CD14-positive monocyte (primary cell): ENCODE data around the gene P2RX3. TPM values are rescaled to one million over a fixed set of nuclear protein-coding genes. Genes with fewer than 3 reads are reported as not detected.
"Not testable (repeated sequence)": the region's sequence is repeated elsewhere in the genome, so short reads cannot be mapped to it uniquely, and the experiment has no call there.

Source experiments
- DNase-seq, 3 donors: peaks; one replicate each; pipeline ENCODE4 v3.0.0-alpha.2; 2011 to 2022
- H2AFZ ChIP-seq: 2 replicates; pipeline ENCODE4 v1.6.0; 2012; ENCODE audit warnings: mild to moderate bottlenecking, low read depth, low read length, inconsistent platforms; ENCODE audit not compliant: insufficient read depth, poor library complexity, severe bottlenecking
- H3K27ac ChIP-seq, 2 donors: 1 replicate in 1 of 2; 2 replicates in 1 of 2; pipeline ENCODE4 v1.5.1; 2012 to 2013; ENCODE audit warnings: low read length in 2 of 2, control low read depth in 1 of 2, inconsistent platforms in 1 of 2, low read depth in 1 of 2, mild to moderate bottlenecking in 1 of 2
- H3K27me3 ChIP-seq, 2 donors: one replicate each; pipeline versions ENCODE4 v1.6.0 to v1.6.1; 2011 to 2013; ENCODE audit warnings: low read length in 2 of 2; ENCODE audit not compliant: control insufficient read depth in 2 of 2, insufficient read depth in 2 of 2
- H3K36me3 ChIP-seq, 2 donors: replicated peaks in 1 of 2; 1 replicate in 1 of 2; 2 replicates in 1 of 2; pipeline versions ENCODE4 v1.5.1 to v1.6.1; 2012 to 2013; ENCODE audit warnings: low read length in 2 of 2, control low read depth in 1 of 2, inconsistent platforms in 1 of 2, mild to moderate bottlenecking in 1 of 2; ENCODE audit not compliant: insufficient read depth in 2 of 2, control insufficient read depth in 1 of 2
- H3K4me1 ChIP-seq, 2 donors: 1 replicate in 1 of 2; 2 replicates in 1 of 2; pipeline versions ENCODE4 v1.5.1 to v1.6.1; 2012 to 2013; ENCODE audit warnings: low read length in 2 of 2, control low read depth in 1 of 2, inconsistent platforms in 1 of 2, mild to moderate bottlenecking in 1 of 2, moderate library complexity in 1 of 2; ENCODE audit not compliant: insufficient read depth in 2 of 2, control insufficient read depth in 1 of 2
- H3K4me2 ChIP-seq: replicated peaks from 2 replicates; pipeline ENCODE3; 2012; ENCODE audit warnings: low read length, moderate library complexity, mild to moderate bottlenecking; ENCODE audit not compliant: poor library complexity, severe bottlenecking; ENCODE audit errors: extremely low read depth
- H3K4me3 ChIP-seq, 3 experiments: fragments of 200-600 bp in 1 of 3; sonication (generic) in 1 of 3; replicated peaks in 1 of 3; 1 replicate in 2 of 3; 2 replicates in 1 of 3; pipeline ENCODE4 v1.5.1; 2011 to 2013; ENCODE audit warnings: low read length in 3 of 3, mild to moderate bottlenecking in 3 of 3, control low read depth in 2 of 3, low read depth in 2 of 3, inconsistent platforms in 1 of 3, moderate library complexity in 1 of 3
- H3K79me2 ChIP-seq: 2 replicates; pipeline ENCODE4 v1.6.0; 2012; ENCODE audit warnings: mild to moderate bottlenecking, control low read depth, inconsistent platforms, low read length, moderate library complexity; ENCODE audit not compliant: insufficient read depth
- H3K9ac ChIP-seq: 2 replicates; pipeline ENCODE4 v1.6.0; 2017; ENCODE audit warnings: low read length, mild to moderate bottlenecking; ENCODE audit not compliant: insufficient read depth, poor library complexity, severe bottlenecking
- H3K9me3 ChIP-seq, 2 donors: replicated peaks in 1 of 2; 1 replicate in 1 of 2; 2 replicates in 1 of 2; pipeline versions ENCODE4 v1.5.1 to v1.6.1; 2012 to 2013; ENCODE audit warnings: low read length in 2 of 2, control low read depth in 1 of 2; ENCODE audit not compliant: control insufficient read depth in 1 of 2, insufficient read depth in 1 of 2
- H4K20me1 ChIP-seq: 2 replicates; pipeline ENCODE4 v1.6.0; 2012; ENCODE audit warnings: mild to moderate bottlenecking, low read length, control low read depth, moderate library complexity; ENCODE audit not compliant: insufficient read depth
- H3K27ac Mint-ChIP-seq, 7 donors: one replicate each; pipeline ENCODE4 v1.8.0; 2020; ENCODE audit warnings: mild to moderate bottlenecking in 7 of 7, mixed read lengths in 7 of 7, moderate library complexity in 6 of 7, inconsistent platforms in 2 of 7
- H3K27me3 Mint-ChIP-seq, 3 donors: one replicate each; pipeline ENCODE4 v1.8.0; 2021 to 2022; ENCODE audit warnings: low read depth in 3 of 3, mild to moderate bottlenecking in 3 of 3, mixed read lengths in 3 of 3, moderate library complexity in 3 of 3, inconsistent platforms in 1 of 3
- H3K36me3 Mint-ChIP-seq, 2 donors: one replicate each; pipeline ENCODE4 v1.8.0; 2020; ENCODE audit warnings: mixed read lengths in 2 of 2, inconsistent platforms in 1 of 2, mild to moderate bottlenecking in 1 of 2
- H3K4me1 Mint-ChIP-seq: one replicate; pipeline ENCODE4 v1.8.0; 2020; ENCODE audit warnings: mild to moderate bottlenecking, mixed read lengths
- H3K4me3 Mint-ChIP-seq, 2 donors: one replicate each; pipeline ENCODE4 v1.8.0; 2020; ENCODE audit warnings: mild to moderate bottlenecking in 2 of 2, mixed read lengths in 2 of 2, moderate library complexity in 1 of 2
- H3K9me3 Mint-ChIP-seq, 7 donors: one replicate each; pipeline ENCODE4 v1.8.0; 2020 to 2022; ENCODE audit warnings: mixed read lengths in 7 of 7, mild to moderate bottlenecking in 6 of 7, moderate library complexity in 6 of 7, inconsistent platforms in 2 of 7
- CTCF ChIP-seq: fragments of 200-600 bp; IDR thresholded peaks from one replicate; pipeline ENCODE4 v1.8.0; 2022; ENCODE audit warnings: antibody characterized with exemption, mild to moderate bottlenecking
- WGBS: methylation state at CpG from one replicate; pipeline ENCODE4 v1.1.5; 2013; ENCODE audit warnings: missing lambda C conversion rate; ENCODE audit not compliant: insufficient coverage; 5-methylcytosine and 5-hydroxymethylcytosine counted together
- intact Hi-C, 2 donors: fragments of 100-400 bp; cut with micrococcal nuclease; formaldehyde crosslinking; loops; one replicate each; pipeline versions ENCODE4 v1.15.0 to v1.15.1; 2023
- polyA plus RNA-seq, 3 donors: library from polyadenylated mRNA; depleted of rRNA in 1 of 3; unstranded in 2 of 3; stranded (reverse) in 1 of 3; fragments of 300-500 nt in 2 of 3; fragments of >200 nt in 1 of 3; fragmentation: Illumina TruSeq in 2 of 3; gene quantifications; 1 replicate in 2 of 3; 2 replicates in 1 of 3; pipeline ENCODE4 v1.2.3, GENCODE V29; 2012 to 2021

The P2RX3 gene
- polyA plus RNA-seq, 3 donors = not detected

- Histone ChIP-seq H3K27me3 (peaks cover 0 to 5% of the 10 kb centered on the region in 2 donors), H3K27ac (no peak overlapping the region), H3K9ac (no peak overlapping the region), H2AFZ (no peak overlapping the region), H3K9me3 (no peaks in the 10 kb centered on the region), H3K4me1 (no peaks in the 10 kb centered on the region), H3K79me2 (no peaks in the 10 kb centered on the region), H3K36me3 (no peaks in the 10 kb centered on the region), H3K4me2 (no peak overlapping the region), H3K4me3 (no peak overlapping the region), H4K20me1 (no peaks in the 10 kb centered on the region)
- DNase-seq = no peak
- TF ChIP-seq CTCF = no peak
- no peaks in the 10 kb centered on the region for H3K9me3 Mint-ChIP-seq
- WGBS = no CpG with 5 or more reads among the region's 1 CpG
- no peaks in the 10 kb centered on the region for H3K36me3 Mint-ChIP-seq
- no peaks in the 10 kb centered on the region for H3K4me1 Mint-ChIP-seq
- no peak overlapping the region for H3K27ac Mint-ChIP-seq
- peaks cover 0 to 27% (median 10%) of the 10 kb centered on the region in 3 donors for H3K27me3 Mint-ChIP-seq
- intact Hi-C loops = no loop called here
- no peak overlapping the region for H3K4me3 Mint-ChIP-seq
Observed at GRCh38 chr11:57290288-57290687, 47.9 kb upstream of the P2RX3 start.

- Mint-ChIP-seq H3K4me3 (no peak overlapping the region), H3K27me3 (peaks cover 0 to 11% (median 3%) of the 10 kb centered on the region in 3 donors), H3K4me1 (no peaks in the 10 kb centered on the region), H3K9me3 (peaks cover 3 to 13% (median 7%) of the 10 kb centered on the region in 7 donors), H3K36me3 (peaks cover 1 to 4% of the 10 kb centered on the region in 2 donors), H3K27ac (no peak overlapping the region)
- Histone ChIP-seq H2AFZ (no peak overlapping the region), H4K20me1 (no peaks in the 10 kb centered on the region), H3K27ac (no peak overlapping the region), H3K9ac (no peak overlapping the region), H3K27me3 (no peaks in the 10 kb centered on the region), H3K79me2 (no peaks in the 10 kb centered on the region), H3K9me3 (peaks cover 7 to 17% of the 10 kb centered on the region in 2 donors), H3K36me3 (no peaks in the 10 kb centered on the region), H3K4me2 (no peak overlapping the region), H3K4me3 (no peak overlapping the region), H3K4me1 (no peaks in the 10 kb centered on the region)
- TF ChIP-seq CTCF = no peak
- no peak for DNase-seq
- 83% methylated on average over 2 of the region's 2 CpGs for WGBS
- intact Hi-C loops = no loop called here
Observed at GRCh38 chr11:57294225-57295131, 43.7 kb upstream of the P2RX3 start.

- peaks cover 8 to 27% of the 10 kb centered on the region in 2 donors for H3K9me3 ChIP-seq
- WGBS = no CpG with 5 or more reads among the region's 3 CpGs
- H2AFZ ChIP-seq, DNase-seq, H3K4me3 Mint-ChIP-seq, H3K36me3 Mint-ChIP-seq, H3K4me3 ChIP-seq, intact Hi-C loops, H3K36me3 ChIP-seq, H3K27me3 Mint-ChIP-seq, H3K27ac ChIP-seq, H4K20me1 ChIP-seq, H3K79me2 ChIP-seq, H3K4me1 Mint-ChIP-seq, H3K4me2 ChIP-seq, H3K9ac ChIP-seq, H3K27me3 ChIP-seq, H3K4me1 ChIP-seq, H3K27ac Mint-ChIP-seq: not testable (repeated sequence)
- H3K9me3 Mint-ChIP-seq = peaks cover 7 to 20% (median 12%) of the 10 kb centered on the region in 7 donors
Observed at GRCh38 chr11:57296205-57296604, 41.9 kb upstream of the P2RX3 start.
